Neural crest cell (in vitro differentiated cells): ENCODE data around the gene PTTG1IP. TPM values are rescaled to one million over a fixed set of nuclear protein-coding genes. Genes with fewer than 3 reads are reported as not detected.

Experiments used
- DNase-seq: peaks from one replicate; pipeline ENCODE4 v3.0.0; 2021; ENCODE audit warnings: low read depth, mixed read lengths, low spot score
- H3K27ac Mint-ChIP-seq: one replicate; pipeline ENCODE4 v1.8.0; 2021; ENCODE audit warnings: mild to moderate bottlenecking, mixed read lengths; ENCODE audit not compliant: unreplicated experiment
- H3K27me3 Mint-ChIP-seq: 2 replicates; pipeline ENCODE4 v1.8.0; 2021; ENCODE audit warnings: low read depth, mild to moderate bottlenecking, mixed read lengths
- H3K36me3 Mint-ChIP-seq: 2 replicates; pipeline ENCODE4 v1.8.0; 2021; ENCODE audit warnings: low read depth, mild to moderate bottlenecking, mixed read lengths
- H3K4me1 Mint-ChIP-seq: 2 replicates; pipeline ENCODE4 v1.8.0; 2021; ENCODE audit warnings: mixed read lengths
- H3K4me3 Mint-ChIP-seq: one replicate; pipeline ENCODE4 v1.8.0; 2021; ENCODE audit warnings: mild to moderate bottlenecking, mixed read lengths
- H3K9me3 Mint-ChIP-seq: 2 replicates; pipeline ENCODE4 v1.8.0; 2021; ENCODE audit warnings: mixed read lengths
- CTCF ChIP-seq: fragments of 200-600 bp; sonication (generic); conservative IDR thresholded peaks from 2 replicates; pipeline ENCODE4 v1.5.0; 2021; ENCODE audit warnings: antibody characterized with exemption, mild to moderate bottlenecking
- total RNA-seq: library from RNA; stranded (reverse); gene quantifications from 2 replicates; pipeline ENCODE4 v1.2.1, GENCODE V29; 2021

The PTTG1IP gene
- total RNA-seq, 1 donor from 2014 or later = 164 TPM

GRCh38 chr21:44800103-44800502, 73.4 kb downstream of the PTTG1IP start:
- DNase-seq = no peak
- Mint-ChIP-seq H3K9me3 (no peaks in the 10 kb centered on the region), H3K27ac (no peak overlapping the region), H3K36me3 (peaks cover 8% of the 10 kb centered on the region), H3K4me1 (peaks cover 30% of the 10 kb centered on the region), H3K27me3 (no peaks in the 10 kb centered on the region), H3K4me3 (peak overlapping the region; percentile 98)
- TF ChIP-seq CTCF = peak; percentile 58

GRCh38 chr21:44799646-44800045, 73.8 kb downstream of the PTTG1IP start:
- Mint-ChIP-seq H3K27me3 (no peaks in the 10 kb centered on the region), H3K4me3 (peak overlapping the region; percentile 98), H3K36me3 (peaks cover 8% of the 10 kb centered on the region), H3K27ac (no peak overlapping the region), H3K4me1 (peaks cover 30% of the 10 kb centered on the region), H3K9me3 (no peaks in the 10 kb centered on the region)
- DNase-seq = no peak
- TF ChIP-seq CTCF = no peak

Other genes with a start within 250 kb of the PTTG1IP start
- not detected in 2 replicates for gene KRTAP10-9, start 246.6 kb downstream of the PTTG1IP start, total RNA-seq
- gene KRTAP10-10, start 236.3 kb downstream of the PTTG1IP start, total RNA-seq = not detected in 2 replicates
- not detected in 2 replicates for gene KRTAP10-11, start 227.3 kb downstream of the PTTG1IP start, total RNA-seq
- gene KRTAP12-4, start 219.0 kb downstream of the PTTG1IP start, total RNA-seq = not detected in 2 replicates
- gene KRTAP12-3, start 215.8 kb downstream of the PTTG1IP start, total RNA-seq = not detected in 2 replicates
- not detected in 2 replicates for gene KRTAP12-2, start 206.8 kb downstream of the PTTG1IP start, total RNA-seq
- not detected in 2 replicates for gene KRTAP12-1, start 191.5 kb downstream of the PTTG1IP start, total RNA-seq
- not detected in 2 replicates for gene KRTAP10-12, start 176.5 kb downstream of the PTTG1IP start, total RNA-seq
- gene TSPEAR, start 162.1 kb downstream of the PTTG1IP start, total RNA-seq = not detected in 2 replicates
- gene UBE2G2, start 71.9 kb downstream of the PTTG1IP start, total RNA-seq = 108 and 111 TPM in 2 replicates
- gene SUMO3, start 55.6 kb downstream of the PTTG1IP start, total RNA-seq = 92.1 and 97.7 TPM in 2 replicates
- gene ITGB2, start 47.2 kb upstream of the PTTG1IP start, total RNA-seq = 0.84 and 0.89 TPM in 2 replicates
- 40.5 and 42.3 TPM in 2 replicates for gene SLX9, start 66.3 kb upstream of the PTTG1IP start, total RNA-seq
- 14.4 and 21.0 TPM in 2 replicates for gene ADARB1, start 200.9 kb upstream of the PTTG1IP start, total RNA-seq